Measurements from ENCODE around the gene FADS6.

- TF ChIP-seq REST (IDR thresholded peaks at IDR 0.05; ENCODE audit: insufficient read depth in 1 of 2, low read depth in 2 of 2, low read length in 2 of 2) (no peak), POLR2AphosphoS5 (IDR thresholded peaks at IDR 0.05; ENCODE audit: low read depth, low read length) (no peak), TAF1 (IDR thresholded peaks at IDR 0.05; ENCODE audit: borderline replicate concordance, insufficient read depth, low read length) (no peak), SIN3A (IDR thresholded peaks at IDR 0.05; ENCODE audit: borderline replicate concordance, insufficient read depth, low read length) (no peak)
These were observed 43.1 kb downstream of the FADS6 start for GRCh38 chr17:74850310-74850709.
